HG03108 (cell line): Measurements from ENCODE around the gene NAXD.
A peak's percentile ranks its signal among the peaks of the same experiment; 100 is the strongest.

Source experiments
- ATAC-seq: cut with Tn5 transposase; IDR thresholded peaks from one replicate; pipeline ENCODE4 v1.9.1; 2021; ENCODE audit warnings: moderate library complexity; ENCODE audit not compliant: unreplicated experiment

NAXD gene

DNA sequence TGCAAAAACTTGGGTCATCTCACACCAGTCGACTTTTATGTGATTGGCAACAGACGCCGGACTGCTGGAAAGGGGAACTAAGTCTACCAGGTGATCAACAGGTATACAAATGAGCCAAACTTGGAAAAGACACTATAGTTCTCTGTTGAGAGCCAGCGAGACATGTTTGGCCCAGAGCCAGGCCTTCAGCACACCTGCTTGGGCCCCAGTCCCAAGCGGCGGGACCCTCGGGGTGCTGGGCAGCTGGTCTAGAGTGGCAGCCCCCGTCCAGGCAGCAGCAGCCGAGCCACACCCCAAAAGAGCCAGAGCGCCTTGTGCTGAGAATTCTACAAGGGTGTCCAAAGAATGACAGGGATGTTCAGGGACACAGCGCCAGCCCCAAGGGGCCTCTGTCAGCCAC is 28.0 kb downstream of the NAXD start:
- no peak for ATAC-seq

- ATAC-seq, result no peak
These were observed 28.6 kb downstream of the NAXD start for GRCh38 chr13:110643768-110644421.

DNA sequence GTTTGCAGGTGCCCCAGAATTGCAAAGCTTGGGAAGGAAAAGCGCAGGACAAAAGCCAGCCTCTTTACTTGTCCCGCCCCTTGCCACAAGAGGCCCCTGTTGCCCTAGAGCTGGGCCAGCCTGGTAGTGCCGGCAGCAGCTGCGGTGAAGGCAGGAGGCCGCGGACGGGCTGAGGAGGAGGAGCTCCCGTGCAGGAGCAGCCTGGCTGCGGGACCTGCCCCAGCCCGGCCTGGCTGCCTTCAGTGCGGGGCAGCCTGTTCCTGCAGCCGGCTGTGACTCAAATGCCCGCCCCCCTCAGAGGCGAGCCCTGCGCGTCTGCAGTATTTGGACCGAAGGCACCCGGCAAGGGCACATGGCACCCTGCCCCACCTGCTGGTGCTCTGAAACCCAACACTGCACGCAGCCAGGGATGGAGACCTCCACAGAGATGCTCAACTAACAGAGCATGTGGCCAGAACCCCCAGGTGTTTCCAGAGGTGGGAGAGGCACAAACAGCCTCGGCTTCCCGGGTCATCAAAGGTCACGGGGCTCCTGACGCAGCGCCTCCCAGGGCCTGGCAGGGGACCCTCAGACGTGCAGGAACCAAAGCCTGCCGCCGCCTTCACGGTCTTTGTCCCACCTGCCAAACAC is 29.7 kb downstream of the NAXD start:
- peak; percentile 77 for ATAC-seq

- ATAC-seq, result no peak
These were observed 30.4 kb downstream of the NAXD start for GRCh38 chr13:110645750-110646149.

GRCh38 chr13:110646442-110647364 is 31.4 kb downstream of the NAXD start:
- ATAC-seq, result no peak

DNA sequence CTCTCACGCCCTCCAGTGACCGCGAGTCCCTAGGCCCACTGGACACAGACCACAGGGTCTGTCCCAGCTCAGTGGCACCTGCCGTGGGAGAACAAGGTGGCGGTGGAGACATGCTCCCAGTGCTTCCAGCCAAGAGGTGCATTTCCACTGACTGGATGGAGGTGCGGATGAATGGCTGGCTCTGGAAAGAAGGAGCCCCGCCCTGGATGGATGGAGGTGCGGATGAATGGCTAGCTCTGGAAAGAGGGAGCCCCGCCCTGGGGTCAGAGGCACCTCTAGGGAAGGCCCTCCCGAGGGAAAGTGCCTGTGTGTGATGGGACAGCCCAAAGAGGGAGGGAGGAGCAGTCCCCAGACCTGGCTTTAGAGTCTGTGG is 32.0 kb downstream of the NAXD start:
- ATAC-seq, result no peak

DNA sequence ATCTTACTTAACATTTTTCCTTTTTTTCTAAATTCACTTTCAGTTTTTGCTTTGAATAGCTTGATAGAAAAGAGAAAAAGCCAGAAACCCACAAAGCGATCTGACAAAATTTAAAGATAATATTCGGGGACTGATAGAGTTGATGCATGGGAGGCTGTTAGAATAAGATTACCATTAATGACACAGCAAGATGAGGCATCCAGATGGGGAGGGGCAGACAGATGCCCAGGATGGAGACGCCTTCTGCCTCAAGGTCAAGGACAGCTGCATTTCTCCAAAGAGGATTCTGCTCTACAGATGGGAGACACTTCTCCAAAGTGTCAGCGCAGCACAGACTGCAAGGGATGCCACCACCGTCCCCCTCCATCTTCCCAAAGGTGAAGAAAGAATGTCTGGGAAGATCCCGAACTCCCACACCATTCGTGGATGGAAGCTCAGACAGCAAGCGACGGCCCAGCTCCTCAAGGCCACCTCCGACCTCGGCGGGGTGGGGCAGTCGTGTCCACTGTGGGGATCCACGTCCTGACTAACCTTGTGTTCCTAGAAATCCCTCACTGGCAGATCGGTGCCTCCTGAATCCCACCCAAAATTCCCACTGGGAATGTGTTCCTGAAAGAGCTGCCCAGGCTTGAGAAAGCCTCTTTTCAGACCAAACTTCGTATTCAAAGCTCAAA is 32.9 kb downstream of the NAXD start:
- no peak for ATAC-seq

DNA sequence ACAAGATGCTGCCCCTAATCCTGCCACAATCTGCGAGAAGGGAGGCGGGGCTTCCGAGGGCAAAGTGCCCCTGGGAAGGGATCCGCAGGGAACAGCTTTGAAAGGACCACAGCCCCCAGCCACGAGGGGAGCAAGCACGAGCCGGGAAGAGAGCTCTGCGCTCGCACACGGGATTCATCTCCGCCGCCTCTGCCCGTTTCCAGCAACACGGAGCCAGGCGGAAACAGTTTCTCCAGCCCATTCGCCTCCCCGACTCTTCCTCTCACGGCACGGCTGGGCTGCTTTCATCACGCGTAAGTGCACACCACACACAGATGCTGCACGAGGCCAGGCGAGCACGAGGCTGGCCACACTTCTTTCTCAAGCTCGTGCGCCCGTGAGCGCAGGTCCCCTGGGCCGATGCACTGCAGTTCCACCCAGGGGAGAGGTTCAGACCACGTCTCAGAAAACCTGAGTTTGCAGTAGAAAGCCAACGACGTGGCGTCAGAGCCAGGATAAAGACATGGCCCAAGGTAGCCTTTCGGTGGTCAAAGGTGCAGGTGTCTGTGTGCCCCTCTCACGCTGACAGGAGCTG is 33.6 kb downstream of the NAXD start:
- no peak for ATAC-seq

DNA sequence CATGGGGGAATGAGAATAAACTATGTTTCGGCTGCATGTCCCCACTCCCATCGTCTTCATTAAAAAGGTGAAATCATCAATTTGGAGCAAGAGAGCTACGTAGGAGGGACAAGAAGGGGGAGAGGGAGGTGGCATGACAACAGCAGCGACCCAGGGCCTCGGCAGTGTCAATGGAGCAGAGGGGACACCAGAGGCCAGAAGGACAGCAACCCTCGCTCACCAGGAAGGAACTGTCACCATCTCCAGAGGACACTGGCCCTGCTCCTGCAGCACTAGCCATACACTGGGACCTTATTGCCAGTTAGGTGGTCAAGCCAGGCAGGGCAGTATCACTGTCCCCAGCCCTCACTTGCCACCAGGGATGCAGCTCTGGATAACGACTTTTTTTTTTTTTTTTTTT is 34.2 kb downstream of the NAXD start:
- ATAC-seq, result no peak

DNA sequence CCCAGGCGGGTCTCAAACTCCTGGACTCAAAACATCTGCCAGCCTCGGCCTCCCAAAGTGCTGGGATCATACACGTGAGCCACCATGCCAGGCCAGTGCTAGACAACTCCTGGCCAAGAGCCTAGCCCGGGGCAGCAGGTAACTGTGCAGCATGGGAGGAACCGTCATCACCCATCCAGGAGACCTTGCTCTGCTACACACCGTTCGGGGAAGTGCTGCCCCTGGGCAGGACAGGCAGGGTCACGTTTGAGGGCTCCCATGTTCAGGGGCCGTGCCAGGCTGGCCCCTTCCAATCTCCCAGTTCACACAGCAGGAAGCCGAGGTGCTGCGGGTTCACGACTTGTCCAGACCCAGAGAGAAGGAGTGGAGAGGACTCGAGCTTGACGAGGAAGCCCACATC is 35.1 kb downstream of the NAXD start:
- no peak for ATAC-seq

GRCh38 chr13:110651271-110651670 is 35.9 kb downstream of the NAXD start:
- no peak for ATAC-seq

- no peak for ATAC-seq
These were observed 36.4 kb downstream of the NAXD start for GRCh38 chr13:110651726-110652230.

GRCh38 chr13:110652231-110652730 is 36.9 kb downstream of the NAXD start:
- no peak for ATAC-seq

GRCh38 chr13:110652764-110653163 is 37.4 kb downstream of the NAXD start:
- ATAC-seq, result no peak

DNA sequence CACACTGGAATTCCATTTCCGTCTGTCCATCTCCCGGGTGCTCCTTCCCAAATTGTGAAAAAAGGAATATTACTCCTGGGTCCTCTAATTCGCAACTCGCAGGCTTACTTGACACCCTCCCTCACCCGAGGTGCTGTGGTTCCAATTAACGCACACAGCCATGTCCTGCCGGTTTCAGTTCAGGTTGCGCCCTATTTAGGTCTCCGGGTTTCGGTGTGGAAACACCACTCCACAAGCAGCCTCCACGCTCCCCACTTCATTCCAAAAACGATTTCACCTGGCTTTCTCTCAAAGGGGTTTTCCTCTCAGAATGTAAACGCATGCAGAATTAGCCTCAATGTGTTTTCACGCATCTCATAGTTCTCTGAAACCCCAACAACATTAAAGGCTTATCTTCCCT is 37.9 kb downstream of the NAXD start:
- ATAC-seq, result no peak

GRCh38 chr13:110653851-110654250 is 38.5 kb downstream of the NAXD start:
- ATAC-seq, result no peak

DNA sequence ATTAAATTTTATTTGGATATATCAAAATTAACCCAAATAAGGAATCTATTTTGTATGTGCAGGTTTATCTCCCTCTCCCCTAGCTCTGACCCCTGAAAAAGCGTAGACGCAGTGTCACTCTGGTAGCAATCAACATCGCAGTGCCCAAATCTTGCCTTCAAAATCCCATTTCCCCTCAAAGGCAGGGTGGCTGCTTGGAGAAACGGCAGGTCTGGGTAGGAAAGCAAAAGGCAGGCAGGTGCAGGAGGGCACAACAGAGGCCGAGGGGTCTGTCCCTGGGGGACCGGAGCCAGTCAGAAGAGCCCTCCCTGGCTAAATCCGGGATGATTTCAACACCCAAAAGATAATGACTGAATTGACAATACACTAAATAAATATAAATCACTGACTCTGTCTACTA is 41.9 kb downstream of the NAXD start:
- no peak for ATAC-seq

DNA sequence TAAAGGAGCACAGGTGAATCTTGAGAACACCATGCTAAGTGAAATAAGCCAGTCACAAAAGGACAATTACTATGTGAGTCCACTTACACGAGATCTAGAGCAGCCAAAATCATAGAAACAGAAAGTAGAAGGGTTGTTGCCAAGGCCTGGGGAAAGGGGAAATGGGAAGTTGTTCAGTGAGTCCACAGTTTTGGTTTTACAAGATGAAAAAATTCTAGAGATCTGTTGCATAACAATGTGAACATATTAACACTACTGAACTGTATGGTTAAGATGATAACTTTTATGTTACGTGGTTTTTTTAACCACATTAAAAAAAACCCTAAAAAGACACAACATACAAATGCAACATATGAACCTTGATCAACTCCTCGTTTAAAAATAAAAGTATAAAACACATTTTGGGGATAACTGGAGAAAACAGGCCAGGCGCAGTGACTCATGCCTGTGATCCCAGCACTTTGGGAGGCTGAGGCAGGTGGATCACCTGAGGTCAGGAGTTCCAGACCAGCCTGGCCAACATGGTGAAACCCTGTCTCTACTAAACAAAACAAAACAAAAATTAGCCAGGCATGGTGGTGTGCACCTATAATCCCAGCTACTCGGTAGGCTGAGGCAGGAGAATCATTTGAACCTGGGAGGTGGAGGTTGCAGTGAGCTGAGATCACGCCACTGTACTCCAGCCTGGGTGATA is 43.0 kb downstream of the NAXD start:
- ATAC-seq, result peak; percentile 79

DNA sequence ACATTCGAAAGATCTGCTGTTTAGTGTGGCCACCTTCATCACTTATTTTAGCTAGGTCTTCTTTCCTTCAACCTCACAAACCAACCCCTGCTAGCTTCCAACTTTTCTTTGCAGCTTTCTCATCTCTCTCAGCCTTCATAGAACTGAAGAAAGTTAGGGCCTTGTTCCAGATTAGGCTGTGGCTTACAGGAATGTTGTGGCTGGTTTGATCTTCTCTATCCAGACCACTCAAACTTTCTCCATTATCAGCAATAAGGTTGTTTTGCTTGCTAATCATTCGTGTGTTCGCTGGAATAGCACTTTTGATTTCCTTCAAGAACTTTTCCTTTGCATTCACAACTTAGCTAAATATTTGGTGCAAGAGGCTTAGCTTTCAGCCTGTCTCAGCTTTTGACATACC is 45.9 kb downstream of the NAXD start:
- ATAC-seq, result no peak

- ATAC-seq, result no peak
These were observed 46.7 kb downstream of the NAXD start for GRCh38 chr13:110662091-110662490.
